ENCODE measurements around the gene SORT1. TPM values are rescaled to one million over a fixed set of nuclear protein-coding genes. Genes with fewer than 3 reads are reported as not detected.

Gene SORT1
- polyA plus RNA-seq, 3 donors: 21.3 to 41.1 (median 35.3) TPM

- H2AFZ ChIP-seq (ENCODE audit: insufficient read depth, low read depth, low read length, poor library complexity, severe bottlenecking): no peak overlapping the region
- H3K27me3 ChIP-seq (ENCODE audit: control insufficient read depth in 2 of 2, insufficient read depth in 2 of 2, low read length in 2 of 2): peaks cover 33 to 41% of the 10 kb centered on the region in 2 donors
- Mint-ChIP-seq H3K4me3 (no peak overlapping the region), H3K9me3 (peaks cover 0 to 4% (median 0%) of the 10 kb centered on the region in 7 donors), H3K36me3 (no peaks in the 10 kb centered on the region), H3K4me1 (no peaks in the 10 kb centered on the region), H3K27ac (no peak overlapping the region), H3K27me3 (ENCODE audit: low read depth in 3 of 3) (peaks cover 18 to 23% (median 20%) of the 10 kb centered on the region in 3 donors)
- TF ChIP-seq, protein P1, sequence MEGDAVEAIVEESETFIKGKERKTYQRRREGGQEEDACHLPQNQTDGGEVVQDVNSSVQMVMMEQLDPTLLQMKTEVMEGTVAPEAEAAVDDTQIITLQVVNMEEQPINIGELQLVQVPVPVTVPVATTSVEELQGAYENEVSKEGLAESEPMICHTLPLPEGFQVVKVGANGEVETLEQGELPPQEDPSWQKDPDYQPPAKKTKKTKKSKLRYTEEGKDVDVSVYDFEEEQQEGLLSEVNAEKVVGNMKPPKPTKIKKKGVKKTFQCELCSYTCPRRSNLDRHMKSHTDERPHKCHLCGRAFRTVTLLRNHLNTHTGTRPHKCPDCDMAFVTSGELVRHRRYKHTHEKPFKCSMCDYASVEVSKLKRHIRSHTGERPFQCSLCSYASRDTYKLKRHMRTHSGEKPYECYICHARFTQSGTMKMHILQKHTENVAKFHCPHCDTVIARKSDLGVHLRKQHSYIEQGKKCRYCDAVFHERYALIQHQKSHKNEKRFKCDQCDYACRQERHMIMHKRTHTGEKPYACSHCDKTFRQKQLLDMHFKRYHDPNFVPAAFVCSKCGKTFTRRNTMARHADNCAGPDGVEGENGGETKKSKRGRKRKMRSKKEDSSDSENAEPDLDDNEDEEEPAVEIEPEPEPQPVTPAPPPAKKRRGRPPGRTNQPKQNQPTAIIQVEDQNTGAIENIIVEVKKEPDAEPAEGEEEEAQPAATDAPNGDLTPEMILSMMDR (IDR thresholded peaks at IDR 0.05): no peak
- no CpG with 5 or more reads among the region's 1 CpG for WGBS (ENCODE audit: insufficient coverage)
- no peak overlapping the region for H3K4me2 ChIP-seq (replicated peaks; ENCODE audit: extremely low read depth, low read length, poor library complexity, severe bottlenecking)
- no peak overlapping the region for H3K4me3 ChIP-seq (replicated peaks in 1 of 3; ENCODE audit: low read depth in 2 of 3, low read length in 3 of 3)
- no peaks in the 10 kb centered on the region for H3K36me3 ChIP-seq (replicated peaks in 1 of 2; ENCODE audit: control insufficient read depth in 1 of 2, insufficient read depth in 2 of 2, low read length in 2 of 2)
- intact Hi-C loops (cut with micrococcal nuclease): loop anchor here in 1 of 2 donors (5.0 kb wide), 1 partner anchor 338 kb away; no protein-coding TSS in a partner anchor
- H3K27ac ChIP-seq (ENCODE audit: low read depth in 1 of 2, low read length in 2 of 2): no peak overlapping the region
- H4K20me1 ChIP-seq (ENCODE audit: insufficient read depth, low read length): no peaks in the 10 kb centered on the region
- H3K9ac ChIP-seq (ENCODE audit: insufficient read depth, low read length, poor library complexity, severe bottlenecking): no peak overlapping the region
- peak in 1 of 3 donors; percentile 15 for DNase-seq
- H3K4me1 ChIP-seq (ENCODE audit: control insufficient read depth in 1 of 2, insufficient read depth in 2 of 2, low read length in 2 of 2): no peaks in the 10 kb centered on the region
- H3K9me3 ChIP-seq (replicated peaks in 1 of 2; ENCODE audit: control insufficient read depth in 1 of 2, insufficient read depth in 1 of 2, low read length in 2 of 2): no peaks in the 10 kb centered on the region
- no peaks in the 10 kb centered on the region for H3K79me2 ChIP-seq (ENCODE audit: insufficient read depth, low read length)
Measured at GRCh38 chr1:109444346-109444745, 46.6 kb upstream of the SORT1 start.

DNA sequence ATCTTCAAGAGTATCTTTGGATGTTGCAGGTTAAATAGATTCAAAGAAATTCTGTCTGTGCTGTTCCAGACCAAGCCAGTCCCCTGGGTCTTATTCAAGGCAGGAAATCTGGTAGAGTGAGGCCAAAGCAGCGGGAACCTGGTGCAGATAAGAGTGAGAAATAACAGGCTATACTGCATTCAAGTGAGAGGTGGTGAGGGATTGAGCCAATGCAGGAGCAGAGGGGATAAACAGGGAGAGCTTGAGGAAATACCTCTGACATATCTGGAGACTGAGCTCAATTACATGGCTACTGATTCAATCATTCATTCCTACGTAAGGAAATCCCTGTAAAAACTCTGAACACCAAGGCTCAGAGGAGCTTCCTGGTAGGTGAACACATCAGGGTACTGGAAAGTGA is 45.8 kb upstream of the SORT1 start:
- Histone ChIP-seq H3K4me3 (replicated peaks in 1 of 3; ENCODE audit: low read depth in 2 of 3, low read length in 3 of 3) (no peak overlapping the region), H2AFZ (ENCODE audit: insufficient read depth, low read depth, low read length, poor library complexity, severe bottlenecking) (no peak overlapping the region), H3K79me2 (ENCODE audit: insufficient read depth, low read length) (no peaks in the 10 kb centered on the region), H3K9me3 (replicated peaks in 1 of 2; ENCODE audit: control insufficient read depth in 1 of 2, insufficient read depth in 1 of 2, low read length in 2 of 2) (no peaks in the 10 kb centered on the region), H3K4me1 (ENCODE audit: control insufficient read depth in 1 of 2, insufficient read depth in 2 of 2, low read length in 2 of 2) (no peaks in the 10 kb centered on the region), H3K27ac (ENCODE audit: low read depth in 1 of 2, low read length in 2 of 2) (no peak overlapping the region), H3K4me2 (replicated peaks; ENCODE audit: extremely low read depth, low read length, poor library complexity, severe bottlenecking) (no peak overlapping the region), H3K27me3 (ENCODE audit: control insufficient read depth in 2 of 2, insufficient read depth in 2 of 2, low read length in 2 of 2) (peaks cover 33 to 39% of the 10 kb centered on the region in 2 donors), H3K9ac (ENCODE audit: insufficient read depth, low read length, poor library complexity, severe bottlenecking) (no peak overlapping the region), H3K36me3 (replicated peaks in 1 of 2; ENCODE audit: control insufficient read depth in 1 of 2, insufficient read depth in 2 of 2, low read length in 2 of 2) (no peaks in the 10 kb centered on the region), H4K20me1 (ENCODE audit: insufficient read depth, low read length) (no peaks in the 10 kb centered on the region)
- no peak overlapping the region for H3K27ac Mint-ChIP-seq
- H3K9me3 Mint-ChIP-seq: peaks cover 0 to 3% (median 0%) of the 10 kb centered on the region in 7 donors
- TF ChIP-seq, protein P1 (IDR thresholded peaks at IDR 0.05): no peak
- peaks cover 15 to 22% (median 19%) of the 10 kb centered on the region in 3 donors for H3K27me3 Mint-ChIP-seq (ENCODE audit: low read depth in 3 of 3)
- no CpG with 5 or more reads among the region's 2 CpGs for WGBS (ENCODE audit: insufficient coverage)
- no peaks in the 10 kb centered on the region for H3K36me3 Mint-ChIP-seq
- no peak overlapping the region for H3K4me3 Mint-ChIP-seq
- H3K4me1 Mint-ChIP-seq: no peaks in the 10 kb centered on the region
- DNase-seq: no peak
- intact Hi-C loops (cut with micrococcal nuclease): loop anchor here in 1 of 2 donors (5.0 kb wide), 1 partner anchor 339 kb away; no protein-coding TSS in a partner anchor
